Erythroblast (primary cell): ENCODE results near the gene ZNF746.

Experiments used
- GATA1 ChIP-seq: IDR thresholded peaks from 2 replicates; pipeline ENCODE4 v1.6.1; 2011; ENCODE audit warnings: low read depth, mild to moderate bottlenecking, control low read depth, low read length, moderate library complexity
- POLR2A ChIP-seq: IDR thresholded peaks from 2 replicates; pipeline ENCODE4 v1.6.1; 2011; ENCODE audit warnings: mild to moderate bottlenecking, low read length

GRCh38 chr7:149427096-149427680 is 70.4 kb downstream of the ZNF746 start:
- TF ChIP-seq POLR2A, result no peak
- TF ChIP-seq GATA1, result no peak
